SK-N-SH treated with all-trans-retinoic acid at 6 μM for 48 hours (cell line): ENCODE results near the gene SNRPN.
"Not testable (repeated sequence)": the region's sequence is repeated elsewhere in the genome, so short reads cannot be mapped to it uniquely, and the experiment has no call there.

Source experiments
- ARNTL ChIP-seq: fragments of 450-650 bp; formaldehyde crosslinking; IDR thresholded peaks from 2 replicates; pipeline ENCODE4 v1.5.0; 2020; ENCODE audit warnings: low read depth, mild to moderate bottlenecking, moderate library complexity, borderline replicate concordance
- CSDC2 ChIP-seq: fragments of 250-450 bp; sonication (Bioruptor Pico); IDR thresholded peaks from 2 replicates; pipeline ENCODE4 v1.5.0; 2020; ENCODE audit warnings: mild to moderate bottlenecking, moderate library complexity
- PATZ1 ChIP-seq: fragments of 250-450 bp; sonication (Bioruptor Pico); IDR thresholded peaks from 2 replicates; pipeline ENCODE4 v1.8.0; 2020; ENCODE audit warnings: mild to moderate bottlenecking, moderate library complexity, borderline replicate concordance
- RARB ChIP-seq: fragments of 250-450 bp; sonication (Bioruptor Pico); IDR thresholded peaks from 2 replicates; pipeline ENCODE4 v1.8.0; 2021; ENCODE audit warnings: mild to moderate bottlenecking, moderate library complexity
- TSHZ2 ChIP-seq: fragments of 250-450 bp; sonication (Bioruptor Pico); IDR thresholded peaks from 2 replicates; pipeline ENCODE4 v1.5.0; 2020; ENCODE audit warnings: mild to moderate bottlenecking, moderate library complexity
- ZC3H10 ChIP-seq: fragments of 250-450 bp; sonication (Bioruptor Pico); IDR thresholded peaks from 2 replicates; pipeline ENCODE4 v1.5.1; 2021; ENCODE audit warnings: mild to moderate bottlenecking, moderate library complexity
- ZNF8 ChIP-seq: fragments of 450-650 bp; formaldehyde crosslinking; IDR thresholded peaks from 2 replicates; pipeline ENCODE4 v1.5.0; 2020; ENCODE audit warnings: mild to moderate bottlenecking, moderate library complexity

DNA sequence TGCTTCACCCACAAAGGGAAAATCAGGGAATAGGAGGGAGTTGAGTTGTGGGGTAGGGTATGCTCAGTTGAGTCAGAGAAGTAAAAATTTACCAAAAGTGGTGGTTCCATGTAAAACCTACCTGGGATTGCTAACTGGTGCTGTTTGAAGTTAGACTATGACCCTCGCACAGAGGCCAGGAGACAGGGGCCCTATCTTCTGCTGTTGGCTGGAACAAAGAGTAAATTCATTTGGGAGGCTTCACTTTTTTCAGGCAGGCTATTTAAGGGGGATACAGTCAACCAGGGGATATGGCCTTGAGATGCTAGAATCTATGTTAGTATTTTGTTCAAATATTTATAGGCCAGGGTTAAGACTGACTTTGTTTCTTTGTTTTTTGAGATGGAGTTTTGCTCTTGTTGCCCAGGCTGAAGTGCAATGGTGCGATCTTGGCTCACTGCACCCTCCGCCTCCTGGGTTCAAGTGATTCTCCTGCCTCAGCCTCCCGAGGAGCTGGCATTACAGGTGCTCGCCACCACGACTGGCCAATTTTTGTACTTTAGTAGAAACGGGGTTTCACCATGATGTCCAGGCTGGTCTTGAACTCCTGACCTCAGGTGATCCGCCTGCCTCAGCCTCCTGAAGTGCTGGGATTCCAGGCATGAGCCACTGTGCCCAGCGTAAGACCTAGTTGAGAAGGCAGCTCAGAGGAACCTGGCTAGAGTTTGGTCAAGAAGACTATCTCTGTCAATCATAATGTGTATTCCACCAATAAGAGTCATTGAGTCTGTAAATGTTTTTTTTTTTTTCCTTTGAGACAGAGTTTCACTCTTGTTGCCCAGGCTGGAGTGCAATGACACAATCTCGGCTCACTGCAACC, 22.7 kb upstream of the SNRPN start:
- not testable (repeated sequence) for TF ChIP-seq ARNTL (CRISPR knock-in tag); RARB (CRISPR knock-in tag); CSDC2 (CRISPR knock-in tag); TSHZ2 (CRISPR knock-in tag); PATZ1; ZNF8 (CRISPR knock-in tag); ZC3H10 (CRISPR knock-in tag)
